Calu3 (cell line): ENCODE measurements around the gene DPT. TPM values are rescaled to one million over a fixed set of nuclear protein-coding genes. Genes with fewer than 3 reads are reported as not detected.

Experiments used
- BruUV-seq: library from RNA; stranded (reverse); fragments of 400-500 nt; replicated peaks from 2 replicates; lab custom pipeline; 2021; lab: Mats Ljungman, UMichigan
- CTCF ChIA-PET: fragments of 300-600 bp; sonication (Branson Sonifier 250); formaldehyde crosslinking; loops from one replicate; lab custom pipeline; 2022; ENCODE audit warnings: antibody characterized with exemption; lab: Charles Lee
- DNase-seq: peaks from one replicate; pipeline ENCODE4 v3.0.0; 2022
- H3K27ac Mint-ChIP-seq: one replicate; pipeline ENCODE4 v1.8.0; 2022; ENCODE audit warnings: mixed read lengths; ENCODE audit not compliant: unreplicated experiment
- H3K27me3 Mint-ChIP-seq: one replicate; pipeline ENCODE4 v1.8.0; 2022; ENCODE audit warnings: mixed read lengths; ENCODE audit not compliant: unreplicated experiment
- H3K36me3 Mint-ChIP-seq: one replicate; pipeline ENCODE4 v1.8.0; 2022; ENCODE audit warnings: mild to moderate bottlenecking, moderate library complexity, mixed read lengths; ENCODE audit not compliant: insufficient read depth, unreplicated experiment
- H3K4me1 Mint-ChIP-seq: one replicate; pipeline ENCODE4 v1.8.0; 2022; ENCODE audit warnings: mild to moderate bottlenecking, low read depth, mixed read lengths; ENCODE audit not compliant: unreplicated experiment
- H3K4me3 Mint-ChIP-seq: one replicate; pipeline ENCODE4 v1.8.0; 2022; ENCODE audit warnings: mild to moderate bottlenecking, low read depth, moderate library complexity, mixed read lengths; ENCODE audit not compliant: unreplicated experiment
- H3K9me3 Mint-ChIP-seq: one replicate; pipeline ENCODE4 v1.8.0; 2022; ENCODE audit warnings: low read depth, mixed read lengths; ENCODE audit not compliant: unreplicated experiment
- intact Hi-C: fragments of 100-400 bp; cut with micrococcal nuclease; formaldehyde crosslinking; loops from one replicate; pipeline ENCODE4 v1.10.0; 2022; ENCODE audit not compliant: unreplicated experiment
- total RNA-seq: library from RNA; stranded (reverse); gene quantifications from 2 replicates; pipeline ENCODE4 v1.2.3, GENCODE V29; 2022
- TF ChIP-seq, protein P1 (sequence below): fragments of 200-600 bp; IDR thresholded peaks from one replicate; pipeline ENCODE4 v1.8.0; 2022; ENCODE audit warnings: antibody characterized with exemption; ENCODE audit not compliant: unreplicated experiment

DPT gene
- total RNA-seq, 1 experiment from 2014 or later, result not detected

GRCh38 chr1:168709405-168710363 is 19.3 kb downstream of the DPT start:
- TF ChIP-seq, protein P1, sequence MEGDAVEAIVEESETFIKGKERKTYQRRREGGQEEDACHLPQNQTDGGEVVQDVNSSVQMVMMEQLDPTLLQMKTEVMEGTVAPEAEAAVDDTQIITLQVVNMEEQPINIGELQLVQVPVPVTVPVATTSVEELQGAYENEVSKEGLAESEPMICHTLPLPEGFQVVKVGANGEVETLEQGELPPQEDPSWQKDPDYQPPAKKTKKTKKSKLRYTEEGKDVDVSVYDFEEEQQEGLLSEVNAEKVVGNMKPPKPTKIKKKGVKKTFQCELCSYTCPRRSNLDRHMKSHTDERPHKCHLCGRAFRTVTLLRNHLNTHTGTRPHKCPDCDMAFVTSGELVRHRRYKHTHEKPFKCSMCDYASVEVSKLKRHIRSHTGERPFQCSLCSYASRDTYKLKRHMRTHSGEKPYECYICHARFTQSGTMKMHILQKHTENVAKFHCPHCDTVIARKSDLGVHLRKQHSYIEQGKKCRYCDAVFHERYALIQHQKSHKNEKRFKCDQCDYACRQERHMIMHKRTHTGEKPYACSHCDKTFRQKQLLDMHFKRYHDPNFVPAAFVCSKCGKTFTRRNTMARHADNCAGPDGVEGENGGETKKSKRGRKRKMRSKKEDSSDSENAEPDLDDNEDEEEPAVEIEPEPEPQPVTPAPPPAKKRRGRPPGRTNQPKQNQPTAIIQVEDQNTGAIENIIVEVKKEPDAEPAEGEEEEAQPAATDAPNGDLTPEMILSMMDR, result no peak
- no peaks in the 10 kb centered on the region for H3K27me3 Mint-ChIP-seq
- CTCF ChIA-PET, result interaction anchor here (0.5 to 2.6 kb wide), 7 partner anchors 9 to 639 kb away, joined by 3 to 7 read pairs (median 5); no protein-coding TSS in a partner anchor
- BruUV-seq, result no TSS peak
- no peak overlapping the region for H3K4me3 Mint-ChIP-seq
- peaks cover 27% of the 10 kb centered on the region for H3K4me1 Mint-ChIP-seq
- no peaks in the 10 kb centered on the region for H3K36me3 Mint-ChIP-seq
- peak; percentile 26 for DNase-seq
- no peaks in the 10 kb centered on the region for H3K9me3 Mint-ChIP-seq
- peak overlapping the region; percentile 24 for H3K27ac Mint-ChIP-seq
- intact Hi-C loops, result no loop called here

DNA sequence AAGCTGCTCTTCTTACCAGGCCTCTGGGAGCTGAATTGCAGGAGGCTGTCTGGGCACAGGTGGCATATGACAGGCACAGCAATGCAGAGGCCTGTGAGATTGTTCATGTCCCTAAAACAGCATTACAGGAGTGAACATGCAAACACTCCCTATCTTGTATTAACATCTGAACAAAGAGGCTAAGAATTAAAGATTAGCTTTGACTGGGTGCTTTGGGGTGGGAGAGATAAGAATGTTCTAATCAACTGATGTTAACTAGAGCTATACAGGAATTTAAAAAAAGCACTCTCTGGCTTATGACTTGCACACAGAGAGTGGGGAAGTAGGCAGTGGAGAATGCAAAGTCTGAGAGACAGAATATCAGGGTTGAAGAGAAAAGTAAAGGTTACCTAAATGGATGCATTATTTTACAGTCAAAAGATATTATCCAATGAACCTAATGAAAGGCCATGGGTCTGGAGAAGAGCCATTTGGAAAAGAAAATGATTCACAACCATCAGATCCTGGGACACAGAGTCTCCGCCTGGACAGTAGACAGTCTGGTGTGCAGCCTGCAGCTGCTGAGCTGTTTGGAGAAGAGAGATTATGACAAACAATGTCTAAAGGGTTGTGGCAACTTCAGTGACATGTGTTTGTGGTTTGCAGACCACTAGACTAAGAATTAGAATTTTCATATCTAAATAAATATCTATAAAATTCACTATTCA is 20.2 kb downstream of the DPT start:
- peaks cover 33% of the 10 kb centered on the region for H3K4me1 Mint-ChIP-seq
- TF ChIP-seq, protein P1, result no peak
- peaks cover 2% of the 10 kb centered on the region for H3K9me3 Mint-ChIP-seq
- no peaks in the 10 kb centered on the region for H3K36me3 Mint-ChIP-seq
- DNase-seq, result no peak
- no peak overlapping the region for H3K4me3 Mint-ChIP-seq
- no TSS peak for BruUV-seq
- peak overlapping the region; percentile 24 for H3K27ac Mint-ChIP-seq
- H3K27me3 Mint-ChIP-seq, result no peaks in the 10 kb centered on the region
- intact Hi-C loops, result no loop called here
- CTCF ChIA-PET, result interaction anchor here (0.5 to 2.6 kb wide), 6 partner anchors 10 to 639 kb away, joined by 3 to 7 read pairs (median 6); no protein-coding TSS in a partner anchor

DNA sequence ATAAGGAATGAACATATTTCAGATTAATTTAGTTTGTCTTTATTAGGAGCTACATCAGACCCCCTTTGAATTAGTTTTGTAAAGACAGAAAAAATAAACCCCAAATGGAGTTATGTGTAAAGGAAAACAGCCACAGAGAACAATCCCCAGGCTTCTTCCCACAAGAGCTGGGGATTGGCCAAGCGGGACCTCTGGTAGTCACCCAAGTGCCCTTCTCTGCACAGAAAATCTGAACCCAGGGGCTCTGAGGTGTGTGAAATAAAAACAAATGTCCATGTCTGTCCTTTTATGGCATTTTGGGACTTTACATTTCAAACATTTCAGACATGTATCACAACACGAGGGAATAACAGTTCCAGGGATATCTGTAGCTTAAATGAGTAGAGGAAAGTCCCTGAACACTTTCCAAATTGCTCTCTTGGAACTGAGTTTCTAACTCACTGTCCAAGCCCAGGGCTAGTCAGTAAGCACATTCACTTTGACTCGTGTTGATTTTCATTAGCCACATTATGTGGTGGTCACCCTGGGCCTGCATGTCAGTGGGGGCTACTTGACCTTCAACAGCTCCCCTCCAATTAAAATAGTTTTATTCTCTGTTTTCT is 22.5 kb downstream of the DPT start:
- DNase-seq, result no peak
- CTCF ChIA-PET, result interaction anchor here (0.6 to 1.0 kb wide), 2 partner anchors 13 kb away, joined by 3 to 7 read pairs; no protein-coding TSS in a partner anchor
- no peaks in the 10 kb centered on the region for H3K27me3 Mint-ChIP-seq
- no peak overlapping the region for H3K27ac Mint-ChIP-seq
- peaks cover 43% of the 10 kb centered on the region for H3K4me1 Mint-ChIP-seq
- TF ChIP-seq, protein P1, result no peak
- H3K36me3 Mint-ChIP-seq, result no peaks in the 10 kb centered on the region
- intact Hi-C loops, result no loop called here
- H3K9me3 Mint-ChIP-seq, result peaks cover 2% of the 10 kb centered on the region
- no peak overlapping the region for H3K4me3 Mint-ChIP-seq
- no TSS peak for BruUV-seq

DNA sequence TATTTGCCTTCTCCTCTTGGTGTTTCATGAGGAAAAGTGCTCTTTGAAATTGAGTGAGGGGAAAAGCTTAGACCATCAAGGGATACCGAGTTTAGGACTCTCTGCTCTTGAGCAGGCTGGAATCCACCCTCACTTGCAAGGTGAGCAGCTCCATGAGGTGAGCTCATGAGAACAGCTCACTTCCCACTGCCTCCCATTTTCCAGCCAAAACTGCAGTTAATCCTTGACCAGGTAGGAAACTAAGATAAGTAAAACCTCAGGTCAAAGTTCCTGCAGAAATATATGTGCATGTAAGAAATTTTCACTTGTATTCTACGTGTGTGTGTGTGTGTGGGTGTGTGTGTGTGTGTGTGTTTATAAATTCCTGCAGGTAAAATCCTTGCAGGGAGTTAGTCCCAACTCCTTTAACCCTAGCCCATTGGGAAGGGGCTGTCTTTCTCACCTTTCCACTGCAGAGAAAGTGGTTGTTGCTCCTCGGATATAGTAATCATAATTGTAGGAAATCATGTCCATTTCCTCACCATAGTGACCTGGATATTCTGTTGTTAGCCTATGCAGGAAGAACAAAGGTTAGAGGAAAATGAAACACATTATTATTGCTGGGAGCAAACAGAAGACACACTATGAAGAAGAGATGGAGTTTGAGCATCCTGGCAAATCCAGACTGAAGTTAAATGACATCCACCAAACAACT is 28.3 kb downstream of the DPT start:
- TF ChIP-seq, protein P1, result no peak
- Mint-ChIP-seq H3K27me3 (no peaks in the 10 kb centered on the region), H3K9me3 (peaks cover 2% of the 10 kb centered on the region), H3K27ac (peak overlapping the region; percentile 43), H3K36me3 (no peaks in the 10 kb centered on the region), H3K4me3 (no peak overlapping the region), H3K4me1 (peaks cover 68% of the 10 kb centered on the region)
- no TSS peak for BruUV-seq
- CTCF ChIA-PET, result interaction anchor here (1.2 kb wide), 1 partner anchor 11 kb away, joined by 5 read pairs; no protein-coding TSS in a partner anchor
- intact Hi-C loops, result no loop called here
- no peak for DNase-seq
